ENCODE results near the gene SMIM12.
A peak's percentile ranks its signal among the peaks of the same experiment; 100 is the strongest.

Gene SMIM12

GRCh38 chr1:34808051-34808810, 51.3 kb downstream of the SMIM12 start:
- DNase-seq (ENCODE audit: low read depth), result no peak
- no peak for TF ChIP-seq CTCF (IDR thresholded peaks at IDR 0.05; ENCODE audit: low read length, missing control alignments)
- H3K4me3 ChIP-seq (replicated peaks; ENCODE audit: low read depth, low read length), result no peak overlapping the region

- peak; percentile 13 for DNase-seq (ENCODE audit: low read depth)
- TF ChIP-seq CTCF (IDR thresholded peaks at IDR 0.05; ENCODE audit: low read length, missing control alignments), result no peak
- no peak overlapping the region for H3K4me3 ChIP-seq (replicated peaks; ENCODE audit: low read depth, low read length)
Measured at GRCh38 chr1:34806396-34806795, 53.2 kb downstream of the SMIM12 start.

- no peak for TF ChIP-seq CTCF (IDR thresholded peaks at IDR 0.05; ENCODE audit: low read length, missing control alignments)
- H3K4me3 ChIP-seq (replicated peaks; ENCODE audit: low read depth, low read length), result no peak overlapping the region
- no peak for DNase-seq (ENCODE audit: low read depth)
Measured at GRCh38 chr1:34803770-34804169, 55.8 kb downstream of the SMIM12 start.

All from fibroblast of pulmonary artery (primary cell).